Measurements from ENCODE around the gene RNU1-1.
"Not testable (repeated sequence)": the region's sequence is repeated elsewhere in the genome, so short reads cannot be mapped to it uniquely, and the experiment has no call there.

The RNU1-1 gene

GRCh38 chr1:16521288-16521583 lies 7.2 kb upstream of the RNU1-1 start:
- DNase-seq = no peak

GRCh38 chr1:16520435-16521287 lies 6.6 kb upstream of the RNU1-1 start:
- DNase-seq = not testable (repeated sequence)

GRCh38 chr1:16519255-16519951 lies 5.3 kb upstream of the RNU1-1 start:
- not testable (repeated sequence) for DNase-seq

GRCh38 chr1:16518913-16519254 lies 4.8 kb upstream of the RNU1-1 start:
- DNase-seq = not testable (repeated sequence)

- not testable (repeated sequence) for DNase-seq
Measured at GRCh38 chr1:16516694-16517410, 2.8 kb upstream of the RNU1-1 start.

GRCh38 chr1:16513412-16514106 lies 526 bp downstream of the RNU1-1 start:
- DNase-seq = peak; percentile 47 to 86

- peak; percentile 8 to 78 for DNase-seq
Measured at GRCh38 chr1:16512624-16513411, 1.3 kb downstream of the RNU1-1 start.

GRCh38 chr1:16511926-16512325 lies 2.2 kb downstream of the RNU1-1 start:
- not testable (repeated sequence) for DNase-seq

- not testable (repeated sequence) for DNase-seq
Measured at GRCh38 chr1:16508861-16509445, 5.1 kb downstream of the RNU1-1 start.

- not testable (repeated sequence) for DNase-seq
Measured at GRCh38 chr1:16506364-16507136, 7.5 kb downstream of the RNU1-1 start.

- DNase-seq = not testable (repeated sequence)
Measured at GRCh38 chr1:16505870-16506269, 8.2 kb downstream of the RNU1-1 start.

GRCh38 chr1:16503494-16503893 lies 10.6 kb downstream of the RNU1-1 start:
- DNase-seq = no peak

GRCh38 chr1:16501446-16501845 lies 12.6 kb downstream of the RNU1-1 start:
- DNase-seq = not testable (repeated sequence)

- not testable (repeated sequence) for DNase-seq
Measured at GRCh38 chr1:16500975-16501374, 13.1 kb downstream of the RNU1-1 start.

GRCh38 chr1:16500466-16500865 lies 13.6 kb downstream of the RNU1-1 start:
- DNase-seq = not testable (repeated sequence)

- peak; percentile 30 to 73 for DNase-seq
Measured at GRCh38 chr1:16498573-16499413, 15.3 kb downstream of the RNU1-1 start.

- DNase-seq = not testable (repeated sequence)
Measured at GRCh38 chr1:16498047-16498446, 16.0 kb downstream of the RNU1-1 start.

- not testable (repeated sequence) for DNase-seq
Measured at GRCh38 chr1:16497474-16497904, 16.6 kb downstream of the RNU1-1 start.

GRCh38 chr1:16493731-16494130 lies 20.4 kb downstream of the RNU1-1 start:
- not testable (repeated sequence) for DNase-seq

GRCh38 chr1:16492937-16493336 lies 21.1 kb downstream of the RNU1-1 start:
- not testable (repeated sequence) for DNase-seq

All from SW 1271 (cell line).